ENCODE data around the gene ELMO1. TPM values are rescaled to one million over a fixed set of nuclear protein-coding genes. Genes with fewer than 3 reads are reported as not detected.

The ELMO1 gene
- total and polyA plus RNA-seq, 2 donors from 2014 or later = 6.0 to 35.4 TPM

- Histone ChIP-seq H3K27me3 (ENCODE audit: control insufficient read depth, insufficient read depth, low read length) (no peaks in the 10 kb centered on the region), H3K4me1 (ENCODE audit: control insufficient read depth in 2 of 3, insufficient read depth in 2 of 3, low read depth in 1 of 3, low read length in 3 of 3) (no peaks in the 10 kb centered on the region), H3K27ac (ENCODE audit: low read depth in 2 of 2, low read length in 2 of 2) (no peak overlapping the region), H3K9ac (ENCODE audit: low read length in 3 of 3) (no peak overlapping the region), H3K9me3 (ENCODE audit: control insufficient read depth in 2 of 3, insufficient read depth in 1 of 3, low read length in 3 of 3) (no peaks in the 10 kb centered on the region), H3K36me3 (ENCODE audit: control insufficient read depth in 2 of 3, insufficient read depth in 3 of 3, low read length in 3 of 3) (no peaks in the 10 kb centered on the region), H3K4me3 (ENCODE audit: low read length in 3 of 3) (no peak overlapping the region)
- intact Hi-C loops (cut with DNase I) = no loop called here
- DNase-seq (no peak), FAIRE-seq (no peak)
- no peak for TF ChIP-seq CTCF (IDR thresholded peaks at IDR 0.05; ENCODE audit: borderline replicate concordance, extremely low read depth, insufficient read depth)
Measured at GRCh38 chr7:36863901-36864701, 584.6 kb downstream of the ELMO1 start.

DNA sequence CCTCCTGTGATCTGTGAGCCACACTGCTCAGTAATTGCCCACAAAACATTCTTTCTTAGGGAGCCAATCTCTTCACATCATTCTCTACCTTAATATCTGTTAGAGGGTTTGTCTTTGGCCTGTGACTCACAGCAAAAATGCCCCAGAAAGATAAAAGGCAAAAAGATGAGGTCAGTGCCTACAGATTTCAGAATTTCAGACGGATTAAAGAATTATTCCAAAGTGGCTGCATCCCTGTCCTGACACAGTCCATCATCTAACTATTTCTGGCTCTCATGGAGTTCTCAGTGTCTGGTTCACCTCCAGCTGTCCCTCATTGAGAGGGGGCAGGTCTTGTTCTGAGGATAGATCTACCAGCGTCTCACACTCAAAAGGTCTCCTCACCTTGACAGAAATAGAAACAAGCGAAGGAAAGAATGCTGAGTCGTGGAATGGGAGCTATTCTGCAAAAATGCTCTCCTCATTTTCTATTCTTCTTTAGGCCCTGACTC, 585.8 kb downstream of the ELMO1 start:
- H3K4me3 ChIP-seq (ENCODE audit: low read length in 3 of 3) = no peak overlapping the region
- H3K4me1 ChIP-seq (ENCODE audit: control insufficient read depth in 2 of 3, insufficient read depth in 2 of 3, low read depth in 1 of 3, low read length in 3 of 3) = no peaks in the 10 kb centered on the region
- H3K9ac ChIP-seq (ENCODE audit: low read length in 3 of 3) = no peak overlapping the region
- H3K9me3 ChIP-seq (ENCODE audit: control insufficient read depth in 2 of 3, insufficient read depth in 1 of 3, low read length in 3 of 3) = no peaks in the 10 kb centered on the region
- no peaks in the 10 kb centered on the region for H3K27me3 ChIP-seq (ENCODE audit: control insufficient read depth, insufficient read depth, low read length)
- no peak for TF ChIP-seq CTCF (IDR thresholded peaks at IDR 0.05; ENCODE audit: borderline replicate concordance, extremely low read depth, insufficient read depth)
- no peak overlapping the region for H3K27ac ChIP-seq (ENCODE audit: low read depth in 2 of 2, low read length in 2 of 2)
- DNase-seq = no peak
- H3K36me3 ChIP-seq (ENCODE audit: control insufficient read depth in 2 of 3, insufficient read depth in 3 of 3, low read length in 3 of 3) = no peaks in the 10 kb centered on the region
- no peak for FAIRE-seq
- intact Hi-C loops (cut with DNase I) = no loop called here

- Histone ChIP-seq H3K9me3 (ENCODE audit: control insufficient read depth in 2 of 3, insufficient read depth in 1 of 3, low read length in 3 of 3) (no peaks in the 10 kb centered on the region), H3K36me3 (ENCODE audit: control insufficient read depth in 2 of 3, insufficient read depth in 3 of 3, low read length in 3 of 3) (no peaks in the 10 kb centered on the region), H3K4me3 (ENCODE audit: low read length in 3 of 3) (no peak overlapping the region), H3K27me3 (ENCODE audit: control insufficient read depth, insufficient read depth, low read length) (no peaks in the 10 kb centered on the region), H3K4me1 (ENCODE audit: control insufficient read depth in 2 of 3, insufficient read depth in 2 of 3, low read depth in 1 of 3, low read length in 3 of 3) (no peaks in the 10 kb centered on the region), H3K27ac (ENCODE audit: low read depth in 2 of 2, low read length in 2 of 2) (no peak overlapping the region), H3K9ac (ENCODE audit: low read length in 3 of 3) (no peak overlapping the region)
- DNase-seq (no peak), FAIRE-seq (no peak)
- TF ChIP-seq CTCF (IDR thresholded peaks at IDR 0.05; ENCODE audit: borderline replicate concordance, extremely low read depth, insufficient read depth) = no peak
- intact Hi-C loops (cut with DNase I) = no loop called here
Measured at GRCh38 chr7:36861656-36862055, 587.0 kb downstream of the ELMO1 start.

Measured in kidney (tissue), 14 donors.